Measurements from ENCODE around the gene USP12.
"Not testable (repeated sequence)": the region's sequence is repeated elsewhere in the genome, so short reads cannot be mapped to it uniquely, and the experiment has no call there.

USP12 gene

GRCh38 chr13:27124571-27124970, 47.0 kb downstream of the USP12 start:
- DNase-seq (ENCODE audit: low read depth in 1 of 2, low spot score in 1 of 2), result no peak

GRCh38 chr13:27123445-27123844, 48.2 kb downstream of the USP12 start:
- DNase-seq (ENCODE audit: low read depth in 1 of 2, low spot score in 1 of 2), result not testable (repeated sequence)

- no peak for DNase-seq (ENCODE audit: low read depth in 1 of 2, low spot score in 1 of 2)
These were observed 49.6 kb downstream of the USP12 start for GRCh38 chr13:27122036-27122435.

GRCh38 chr13:27120811-27121210, 50.8 kb downstream of the USP12 start:
- no peak for DNase-seq (ENCODE audit: low read depth in 1 of 2, low spot score in 1 of 2)

GRCh38 chr13:27120011-27120410, 51.6 kb downstream of the USP12 start:
- DNase-seq (ENCODE audit: low read depth in 1 of 2, low spot score in 1 of 2), result no peak

- no peak for DNase-seq (ENCODE audit: low read depth in 1 of 2, low spot score in 1 of 2)
These were observed 53.1 kb downstream of the USP12 start for GRCh38 chr13:27118428-27119054.

GRCh38 chr13:27117952-27118351, 53.7 kb downstream of the USP12 start:
- no peak for DNase-seq (ENCODE audit: low read depth in 1 of 2, low spot score in 1 of 2)

- no peak for DNase-seq (ENCODE audit: low read depth in 1 of 2, low spot score in 1 of 2)
These were observed 54.5 kb downstream of the USP12 start for GRCh38 chr13:27117158-27117557.

- DNase-seq (ENCODE audit: low read depth in 1 of 2, low spot score in 1 of 2), result no peak
These were observed 58.2 kb downstream of the USP12 start for GRCh38 chr13:27113436-27113835.

- DNase-seq (ENCODE audit: low read depth in 1 of 2, low spot score in 1 of 2), result no peak
These were observed 59.6 kb downstream of the USP12 start for GRCh38 chr13:27112006-27112405.

- no peak for DNase-seq (ENCODE audit: low read depth in 1 of 2, low spot score in 1 of 2)
These were observed 61.4 kb downstream of the USP12 start for GRCh38 chr13:27110056-27110746.

GRCh38 chr13:27106144-27106543, 65.5 kb downstream of the USP12 start:
- DNase-seq (ENCODE audit: low read depth in 1 of 2, low spot score in 1 of 2), result no peak

- no peak for DNase-seq (ENCODE audit: low read depth in 1 of 2, low spot score in 1 of 2)
These were observed 67.0 kb downstream of the USP12 start for GRCh38 chr13:27104606-27105005.

- no peak for DNase-seq (ENCODE audit: low read depth in 1 of 2, low spot score in 1 of 2)
These were observed 69.8 kb downstream of the USP12 start for GRCh38 chr13:27101847-27102246.

- DNase-seq (ENCODE audit: low read depth in 1 of 2, low spot score in 1 of 2), result no peak
These were observed 70.3 kb downstream of the USP12 start for GRCh38 chr13:27101289-27101688.

GRCh38 chr13:27097691-27098090, 73.9 kb downstream of the USP12 start:
- DNase-seq (ENCODE audit: low read depth in 1 of 2, low spot score in 1 of 2), result no peak

GRCh38 chr13:27091451-27091850, 80.2 kb downstream of the USP12 start:
- no peak for DNase-seq (ENCODE audit: low read depth in 1 of 2, low spot score in 1 of 2)

GRCh38 chr13:27088619-27089018, 83.0 kb downstream of the USP12 start:
- DNase-seq (ENCODE audit: low read depth in 1 of 2, low spot score in 1 of 2), result no peak

- DNase-seq (ENCODE audit: low read depth in 1 of 2, low spot score in 1 of 2), result no peak
These were observed 84.9 kb downstream of the USP12 start for GRCh38 chr13:27086599-27087265.

- no peak for DNase-seq (ENCODE audit: low read depth in 1 of 2, low spot score in 1 of 2)
These were observed 88.4 kb downstream of the USP12 start for GRCh38 chr13:27083183-27083582.

- no peak for DNase-seq (ENCODE audit: low read depth in 1 of 2, low spot score in 1 of 2)
These were observed 89.5 kb downstream of the USP12 start for GRCh38 chr13:27081893-27082679.

All from activated CD4-positive, alpha-beta T cell treated with anti-CD3 and anti-CD28 coated beads, Interleukin-2, amount 50 U/mL, for 24 hours (primary cell).